ENCODE results near the gene PUS1. TPM values are rescaled to one million over a fixed set of nuclear protein-coding genes. Genes with fewer than 3 reads are reported as not detected.

PUS1 gene
- total RNA-seq, 2 donors from 2014 or later: 37.3 to 56.7 TPM

- TF ChIP-seq CTCF (conservative IDR thresholded peaks at IDR 0.05): no peak
- H3K9me3 ChIP-seq (ENCODE audit: control insufficient read depth, low read length): no peaks in the 10 kb centered on the region
- no peak overlapping the region for H3K4me3 ChIP-seq (ENCODE audit: low read length)
- no peak for DNase-seq
- WGBS, 2 experiments (ENCODE audit: insufficient coverage in 1 of 2, insufficient read length in 1 of 2): 94 to 96% methylated on average over 30 to 37 of the region's 37 CpGs
- no peaks in the 10 kb centered on the region for H3K4me1 ChIP-seq (ENCODE audit: control insufficient read depth, insufficient read depth, low read length)
- H3K9ac ChIP-seq (ENCODE audit: extremely low read depth, low read length, poor library complexity, severe bottlenecking): no peak overlapping the region
- H3K36me3 ChIP-seq (ENCODE audit: control insufficient read depth, insufficient read depth, low read length): peaks cover 10% of the 10 kb centered on the region
- H3K27me3 ChIP-seq (ENCODE audit: control insufficient read depth, insufficient read depth, low read length, poor library complexity, severe bottlenecking): no peaks in the 10 kb centered on the region
- H3K36me3 Mint-ChIP-seq (ENCODE audit: low read depth): peaks cover 24% of the 10 kb centered on the region
- no peak overlapping the region for H3K27ac ChIP-seq (ENCODE audit: low read depth, low read length)
- H3K4me3 Mint-ChIP-seq: no peak overlapping the region
- no peak overlapping the region for H3K27ac Mint-ChIP-seq
- no peaks in the 10 kb centered on the region for H3K4me1 Mint-ChIP-seq
- no peaks in the 10 kb centered on the region for H3K27me3 Mint-ChIP-seq (ENCODE audit: insufficient read depth)
- H3K9me3 Mint-ChIP-seq: no peaks in the 10 kb centered on the region
Observed at GRCh38 chr12:131919366-131920156, 9.5 kb upstream of the PUS1 start.

DNA sequence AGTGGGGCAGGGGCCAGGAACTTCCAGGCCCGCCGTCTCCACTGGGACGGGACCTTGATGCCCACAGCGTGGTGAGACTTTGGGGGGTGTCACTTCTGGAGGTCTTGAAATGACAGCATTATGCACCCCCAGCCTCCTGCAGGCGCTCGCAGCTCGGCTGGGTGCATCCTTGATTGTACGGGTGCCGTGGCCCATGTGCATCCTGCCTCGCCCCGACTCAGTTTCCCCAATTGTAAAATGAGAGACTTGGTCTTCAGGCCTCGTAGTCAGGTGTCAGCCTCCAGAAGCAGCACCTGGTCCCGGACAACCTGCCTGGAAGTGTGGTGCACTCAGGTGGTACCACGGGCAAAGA lies 8.9 kb upstream of the PUS1 start:
- H3K4me3 Mint-ChIP-seq: no peak overlapping the region
- peaks cover 10% of the 10 kb centered on the region for H3K36me3 ChIP-seq (ENCODE audit: control insufficient read depth, insufficient read depth, low read length)
- no peaks in the 10 kb centered on the region for H3K4me1 ChIP-seq (ENCODE audit: control insufficient read depth, insufficient read depth, low read length)
- peaks cover 19% of the 10 kb centered on the region for H3K36me3 Mint-ChIP-seq (ENCODE audit: low read depth)
- H3K27me3 ChIP-seq (ENCODE audit: control insufficient read depth, insufficient read depth, low read length, poor library complexity, severe bottlenecking): no peaks in the 10 kb centered on the region
- H3K27me3 Mint-ChIP-seq (ENCODE audit: insufficient read depth): no peaks in the 10 kb centered on the region
- TF ChIP-seq CTCF (conservative IDR thresholded peaks at IDR 0.05): no peak
- 96 to 99% methylated on average over 12 to 14 of the region's 14 CpGs for WGBS, 2 experiments (ENCODE audit: insufficient coverage in 1 of 2, insufficient read length in 1 of 2)
- H3K9me3 ChIP-seq (ENCODE audit: control insufficient read depth, low read length): no peaks in the 10 kb centered on the region
- H3K27ac ChIP-seq (ENCODE audit: low read depth, low read length): no peak overlapping the region
- H3K27ac Mint-ChIP-seq: no peak overlapping the region
- H3K4me1 Mint-ChIP-seq: no peaks in the 10 kb centered on the region
- H3K4me3 ChIP-seq (ENCODE audit: low read length): no peak overlapping the region
- H3K9ac ChIP-seq (ENCODE audit: extremely low read depth, low read length, poor library complexity, severe bottlenecking): no peak overlapping the region
- no peak for DNase-seq
- peaks cover 3% of the 10 kb centered on the region for H3K9me3 Mint-ChIP-seq

GRCh38 chr12:131920902-131921840 lies 7.9 kb upstream of the PUS1 start:
- 94 to 95% methylated on average over 26 to 35 of the region's 35 CpGs for WGBS, 2 experiments (ENCODE audit: insufficient coverage in 1 of 2, insufficient read length in 1 of 2)
- peaks cover 6% of the 10 kb centered on the region for H3K9me3 Mint-ChIP-seq
- DNase-seq: no peak
- TF ChIP-seq CTCF (conservative IDR thresholded peaks at IDR 0.05): no peak
- no peaks in the 10 kb centered on the region for H3K27me3 ChIP-seq (ENCODE audit: control insufficient read depth, insufficient read depth, low read length, poor library complexity, severe bottlenecking)
- no peaks in the 10 kb centered on the region for H3K4me1 ChIP-seq (ENCODE audit: control insufficient read depth, insufficient read depth, low read length)
- no peaks in the 10 kb centered on the region for H3K27me3 Mint-ChIP-seq (ENCODE audit: insufficient read depth)
- no peak overlapping the region for H3K27ac Mint-ChIP-seq
- no peaks in the 10 kb centered on the region for H3K4me1 Mint-ChIP-seq
- no peak overlapping the region for H3K9ac ChIP-seq (ENCODE audit: extremely low read depth, low read length, poor library complexity, severe bottlenecking)
- H3K27ac ChIP-seq (ENCODE audit: low read depth, low read length): no peak overlapping the region
- no peak overlapping the region for H3K4me3 Mint-ChIP-seq
- peaks cover 5% of the 10 kb centered on the region for H3K36me3 ChIP-seq (ENCODE audit: control insufficient read depth, insufficient read depth, low read length)
- H3K36me3 Mint-ChIP-seq (ENCODE audit: low read depth): peaks cover 19% of the 10 kb centered on the region
- H3K9me3 ChIP-seq (ENCODE audit: control insufficient read depth, low read length): no peaks in the 10 kb centered on the region
- no peak overlapping the region for H3K4me3 ChIP-seq (ENCODE audit: low read length)
